Keratinocyte (primary cell): ENCODE measurements around the gene MIA2. TPM values are rescaled to one million over a fixed set of nuclear protein-coding genes. Genes with fewer than 3 reads are reported as not detected.

Source experiments
- DNase-seq: peaks from one replicate; pipeline ENCODE4 v3.0.0-alpha.2; 2011; ENCODE audit warnings: low read depth, missing footprints, low spot score
- FAIRE-seq: peaks from 2 replicates; lab custom pipeline; 2011; peaks lifted over from hg19 to GRCh38; lab: Jason Lieb, UNC
- H2AFZ ChIP-seq: 2 replicates; pipeline ENCODE4 v1.6.0; 2012; ENCODE audit warnings: low read length, control low read depth, inconsistent platforms; ENCODE audit not compliant: control insufficient read depth
- H3K27ac ChIP-seq: 2 replicates; pipeline ENCODE4 v1.5.1; 2011; ENCODE audit warnings: low read length; ENCODE audit not compliant: control insufficient read depth, insufficient read depth
- H3K27me3 ChIP-seq: 3 replicates; pipeline ENCODE4 v1.6.0; 2011; ENCODE audit warnings: low read length; ENCODE audit not compliant: control insufficient read depth, insufficient read depth; ENCODE audit errors: extremely low read depth
- H3K36me3 ChIP-seq, 2 experiments: 2 replicates in 1 of 2; 3 replicates in 1 of 2; pipeline ENCODE4 v1.5.1; 2011; ENCODE audit warnings: low read length in 2 of 2, mild to moderate bottlenecking in 1 of 2; ENCODE audit not compliant: control insufficient read depth in 2 of 2, insufficient read depth in 2 of 2; ENCODE audit errors: extremely low read depth in 1 of 2
- H3K4me1 ChIP-seq: 3 replicates; pipeline ENCODE4 v1.5.1; 2011; ENCODE audit warnings: low read length; ENCODE audit not compliant: control insufficient read depth, insufficient read depth; ENCODE audit errors: extremely low read depth
- H3K4me2 ChIP-seq: 3 replicates; pipeline ENCODE4 v1.6.0; 2011; ENCODE audit warnings: low read depth, low read length; ENCODE audit not compliant: control insufficient read depth, insufficient read depth; ENCODE audit errors: extremely low read depth
- H3K4me3 ChIP-seq, 3 experiments: fragments of 200-600 bp in 1 of 3; sonication (generic) in 1 of 3; 2 replicates in 2 of 3; 3 replicates in 1 of 3; pipeline ENCODE4 v1.5.1; 2011 to 2016; ENCODE audit warnings: low read length in 3 of 3, mild to moderate bottlenecking in 3 of 3, control low read depth in 2 of 3, inconsistent platforms in 1 of 3, low read depth in 1 of 3, mixed read lengths in 1 of 3, mixed run types in 1 of 3, moderate library complexity in 1 of 3; ENCODE audit not compliant: control insufficient read depth in 2 of 3, insufficient read depth in 2 of 3; ENCODE audit errors: extremely low read depth in 1 of 3
- H3K79me2 ChIP-seq: 2 replicates; pipeline ENCODE4 v1.6.0; 2012; ENCODE audit warnings: low read length; ENCODE audit not compliant: control insufficient read depth, insufficient read depth
- H3K9ac ChIP-seq: 3 replicates; pipeline ENCODE4 v1.6.0; 2011; ENCODE audit warnings: low read length; ENCODE audit not compliant: control insufficient read depth, insufficient read depth; ENCODE audit errors: extremely low read depth
- H3K9me1 ChIP-seq: 3 replicates; pipeline ENCODE4 v1.6.0; 2011; ENCODE audit warnings: low read length; ENCODE audit not compliant: control insufficient read depth, insufficient read depth; ENCODE audit errors: extremely low read depth
- H3K9me3 ChIP-seq: 2 replicates; pipeline ENCODE4 v1.5.1; 2012; ENCODE audit warnings: low read depth, low read length; ENCODE audit not compliant: control insufficient read depth
- H4K20me1 ChIP-seq: 3 replicates; pipeline ENCODE4 v1.6.0; 2011; ENCODE audit warnings: low read length; ENCODE audit not compliant: control insufficient read depth, insufficient read depth; ENCODE audit errors: extremely low read depth
- CTCF ChIP-seq, 3 experiments: IDR thresholded peaks in 1 of 3; conservative IDR thresholded peaks in 1 of 3; optimal IDR thresholded peaks in 1 of 3; 2 replicates in 2 of 3; 3 replicates in 1 of 3; pipeline versions ENCODE3 to v1.5.1; 2011; ENCODE audit warnings: low read length in 3 of 3, mild to moderate bottlenecking in 3 of 3, moderate library complexity in 2 of 3, control low read depth in 1 of 3, inconsistent platforms in 1 of 3; ENCODE audit not compliant: insufficient read depth in 2 of 3; ENCODE audit errors: extremely low read depth in 1 of 3
- EZH2 ChIP-seq: IDR thresholded peaks from one replicate; pipeline ENCODE4 v1.6.1; 2012; ENCODE audit warnings: inconsistent platforms, mild to moderate bottlenecking, low read length, moderate library complexity
- dilution Hi-C: fragments of 300-500 bp; cut with MboI; formaldehyde crosslinking; loops from one replicate; pipeline ENCODE4 v1.7.0; 2020; ENCODE audit warnings: low sequenced_read_pairs; ENCODE audit not compliant: extremely low pct_ligation_motif_present
- polyA plus RNA-seq, 5 experiments: library from polyadenylated mRNA; depleted of rRNA in 3 of 5; stranded (reverse) in 3 of 5; stranded (forward) in 1 of 5; unstranded in 1 of 5; fragments of >200 nt; gene quantifications; 1 replicate in 1 of 5; 2 replicates in 3 of 5; 3 replicates in 1 of 5; pipeline versions ENCODE4 v1.2.1 to v1.2.3, GENCODE V29; 2011 to 2012; ENCODE audit warnings: missing spikeins in 2 of 5, low read depth in 1 of 5, low replicate concordance in 1 of 5

The MIA2 gene
- polyA plus RNA-seq, 1 donor (not counting 4 experiments of a cell fraction or from before 2014, with no cell fraction given), result 21.9 TPM

DNA sequence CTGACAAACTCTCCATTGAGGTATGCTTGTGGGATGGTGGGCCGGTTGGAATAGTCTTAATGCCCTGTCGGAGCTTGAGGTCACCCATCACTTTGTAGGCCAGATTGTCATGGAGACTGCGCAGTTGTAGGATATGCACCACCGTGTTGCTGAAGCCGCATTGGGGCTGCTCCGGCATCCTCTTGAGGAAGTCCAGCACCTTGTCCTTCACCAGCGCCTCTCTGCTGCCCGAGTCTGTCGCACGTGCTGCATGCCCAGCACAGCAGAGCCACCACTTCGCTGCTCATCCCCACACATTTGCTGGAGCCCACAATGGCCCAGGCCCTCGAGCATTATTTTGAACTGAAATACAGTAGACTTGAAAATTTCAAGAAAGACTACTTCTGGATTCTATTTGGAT, 136.7 kb downstream of the MIA2 start:
- Histone ChIP-seq H3K9ac (no peak overlapping the region), H3K79me2 (no peaks in the 10 kb centered on the region), H3K27ac (no peak overlapping the region), H3K9me3 (no peaks in the 10 kb centered on the region), H3K4me1 (peaks cover 3% of the 10 kb centered on the region), H4K20me1 (no peaks in the 10 kb centered on the region), H2AFZ (no peak overlapping the region), H3K27me3 (no peaks in the 10 kb centered on the region), H3K36me3 (peaks cover 0 to 6% of the 10 kb centered on the region in 2 experiments), H3K4me3 (no peak overlapping the region), H3K9me1 (no peaks in the 10 kb centered on the region), H3K4me2 (no peak overlapping the region)
- DNase-seq, result no peak
- FAIRE-seq, result no peak
- dilution Hi-C loops, result no loop called here
- TF ChIP-seq CTCF (optimal IDR thresholded peaks at IDR 0.05 in 1 of 3, IDR thresholded peaks at IDR 0.05 in 1 of 3, conservative IDR thresholded peaks at IDR 0.05 in 1 of 3; ENCODE audit: extremely low read depth in 1 of 3, insufficient read depth in 2 of 3, low read length in 3 of 3) (no peak), EZH2 (no peak)

DNA sequence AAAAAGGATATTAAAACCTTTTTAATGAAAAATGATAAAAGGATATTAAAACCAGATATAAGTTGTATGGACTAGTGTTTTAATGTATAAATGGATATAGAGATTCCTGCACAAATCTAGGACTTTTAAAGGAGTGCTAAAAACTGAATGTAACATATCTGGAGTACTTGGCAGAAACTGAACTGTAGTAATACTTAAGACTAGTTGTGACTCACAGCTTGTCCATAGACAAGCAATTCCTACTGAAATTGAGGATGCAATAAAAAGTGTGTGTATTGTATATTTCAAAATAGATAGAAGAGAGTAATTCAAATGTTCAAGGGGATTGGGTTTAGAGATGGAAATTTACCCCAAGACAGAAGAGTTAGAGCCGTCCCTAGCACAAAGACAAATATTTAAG, 138.9 kb downstream of the MIA2 start:
- Histone ChIP-seq H3K27ac (no peak overlapping the region), H3K4me2 (no peak overlapping the region), H3K79me2 (no peaks in the 10 kb centered on the region), H3K4me3 (no peak overlapping the region), H3K27me3 (no peaks in the 10 kb centered on the region), H3K4me1 (peaks cover 6% of the 10 kb centered on the region), H3K36me3 (peaks cover 0 to 3% of the 10 kb centered on the region in 2 experiments), H3K9me1 (no peaks in the 10 kb centered on the region), H3K9ac (no peak overlapping the region), H2AFZ (no peak overlapping the region), H3K9me3 (no peaks in the 10 kb centered on the region), H4K20me1 (no peaks in the 10 kb centered on the region)
- TF ChIP-seq CTCF (optimal IDR thresholded peaks at IDR 0.05 in 1 of 3, IDR thresholded peaks at IDR 0.05 in 1 of 3, conservative IDR thresholded peaks at IDR 0.05 in 1 of 3; ENCODE audit: extremely low read depth in 1 of 3, insufficient read depth in 2 of 3, low read length in 3 of 3), result no peak
- TF ChIP-seq EZH2, result no peak
- dilution Hi-C loops, result no loop called here
- DNase-seq (no peak), FAIRE-seq (no peak)
